NCI-H446 (cell line): ENCODE data around the gene STON2.
A peak's percentile ranks its signal among the peaks of the same experiment; 100 is the strongest.

Experiments used
- DNase-seq, 2 experiments: peaks; one replicate each; lab custom pipeline; 2025; lab: John Stamatoyannopoulos, UW

STON2 gene

DNA sequence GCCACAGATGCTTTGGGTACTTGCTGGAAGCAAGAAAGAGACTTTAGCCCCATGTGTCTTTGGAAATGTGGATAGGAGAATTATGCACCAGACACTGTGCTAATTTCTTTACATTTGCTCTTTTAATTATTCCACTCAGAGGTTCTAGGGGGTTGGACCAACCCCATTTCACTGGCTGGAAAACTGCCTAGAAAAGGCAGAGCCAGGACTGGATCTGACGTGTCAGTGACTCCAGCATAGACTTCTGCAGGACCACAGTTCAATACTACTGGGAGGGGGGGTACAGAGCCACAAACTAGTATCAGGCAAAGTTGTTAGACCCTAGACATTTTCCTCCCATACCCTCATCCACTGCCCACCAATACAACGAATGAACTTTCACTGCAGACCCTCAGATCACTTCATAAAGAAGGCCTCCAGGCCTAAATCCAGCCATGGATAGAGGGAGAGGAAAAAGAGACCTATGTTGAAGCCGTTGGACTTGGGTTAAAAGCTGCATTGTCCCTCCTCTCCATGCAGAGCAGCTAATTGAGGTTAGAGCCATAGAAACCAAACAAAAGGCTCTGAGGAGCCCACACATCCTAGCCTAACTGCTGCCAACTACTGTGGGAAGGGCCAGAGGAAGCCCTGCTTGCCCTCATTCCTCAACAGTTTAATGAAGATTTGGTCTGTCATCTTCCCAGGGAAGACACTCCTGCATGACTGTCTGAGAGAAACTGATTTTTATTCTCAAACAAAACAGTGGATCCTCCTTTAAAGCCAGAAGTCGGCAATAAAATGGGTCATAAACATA lies 68.7 kb downstream of the STON2 start:
- DNase-seq: no peak

DNA sequence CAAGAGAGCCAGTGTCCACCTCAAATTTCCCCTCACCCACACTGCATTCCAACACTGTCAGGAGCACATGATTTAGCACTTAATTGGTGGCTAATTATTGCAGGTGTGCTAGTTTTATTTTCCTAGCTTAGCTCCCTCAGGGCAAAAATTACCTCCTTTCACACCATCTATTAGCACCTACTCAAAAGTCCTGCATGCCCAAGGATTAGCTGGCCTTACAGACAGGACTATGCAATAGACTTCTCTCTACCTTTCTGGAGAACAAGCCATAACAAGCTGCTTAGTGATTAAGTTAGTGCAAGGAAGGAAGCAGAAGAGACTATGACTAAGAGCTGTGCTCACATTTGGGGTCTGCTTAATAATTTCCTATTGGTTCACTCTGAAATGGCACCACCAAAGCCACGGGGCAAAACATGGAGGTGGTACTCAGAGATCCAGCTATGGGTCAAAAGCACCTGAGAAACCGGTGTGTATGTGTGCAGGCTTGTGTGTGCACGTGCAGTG lies 69.5 kb downstream of the STON2 start:
- DNase-seq: no peak

DNA sequence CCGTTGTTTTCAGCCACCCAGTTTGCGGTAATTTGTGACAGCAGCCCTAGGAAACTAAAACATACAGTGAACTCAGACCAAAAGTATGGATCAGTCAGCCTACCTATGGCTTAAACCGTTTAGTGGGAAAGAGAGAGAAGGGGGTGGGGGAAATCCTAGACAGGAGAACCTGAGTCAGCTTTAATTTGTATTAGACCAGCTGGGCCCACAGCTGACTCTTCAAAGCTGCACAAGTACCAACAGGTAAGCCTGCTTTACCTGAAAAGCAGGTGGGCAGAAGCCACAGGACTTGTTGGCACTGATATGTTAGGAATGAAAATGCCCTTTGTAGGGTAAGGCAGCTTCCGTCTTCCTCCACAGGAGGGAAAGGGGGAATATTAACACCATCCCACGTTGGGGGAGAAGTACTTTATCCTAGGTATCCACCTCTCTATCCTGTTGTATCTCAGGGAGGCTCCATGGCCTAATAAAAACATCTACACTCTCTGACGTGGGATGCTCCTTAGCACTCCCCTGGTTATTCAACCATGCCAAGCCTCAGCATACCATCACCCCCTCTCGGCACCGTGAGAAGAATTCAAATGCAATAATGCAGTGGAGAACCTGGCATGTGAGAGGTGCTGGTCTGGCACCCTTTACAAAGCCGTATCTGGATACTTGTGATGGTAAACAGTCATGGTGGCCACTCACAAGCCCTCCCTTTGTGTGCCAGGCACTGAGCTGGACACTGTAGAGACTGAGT lies 70.3 kb downstream of the STON2 start:
- no peak for DNase-seq

DNA sequence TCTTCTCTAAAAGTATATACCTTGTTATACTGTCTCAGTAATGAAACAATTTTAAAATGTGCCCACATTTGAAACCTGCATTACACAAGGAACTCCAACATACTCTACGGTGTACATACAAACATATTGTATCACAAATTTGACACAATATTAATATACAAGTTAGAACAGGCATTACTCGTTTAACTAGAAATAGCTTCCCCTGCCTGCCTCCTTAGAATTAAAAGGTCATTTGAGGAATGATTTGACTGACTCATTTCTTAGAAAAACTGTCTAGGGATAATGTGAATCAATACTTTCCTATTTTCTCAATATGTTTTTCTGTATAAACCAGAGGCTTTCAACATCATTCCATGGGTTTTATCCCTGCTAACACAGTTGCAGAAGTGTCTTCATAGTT lies 73.7 kb downstream of the STON2 start:
- no peak for DNase-seq

DNA sequence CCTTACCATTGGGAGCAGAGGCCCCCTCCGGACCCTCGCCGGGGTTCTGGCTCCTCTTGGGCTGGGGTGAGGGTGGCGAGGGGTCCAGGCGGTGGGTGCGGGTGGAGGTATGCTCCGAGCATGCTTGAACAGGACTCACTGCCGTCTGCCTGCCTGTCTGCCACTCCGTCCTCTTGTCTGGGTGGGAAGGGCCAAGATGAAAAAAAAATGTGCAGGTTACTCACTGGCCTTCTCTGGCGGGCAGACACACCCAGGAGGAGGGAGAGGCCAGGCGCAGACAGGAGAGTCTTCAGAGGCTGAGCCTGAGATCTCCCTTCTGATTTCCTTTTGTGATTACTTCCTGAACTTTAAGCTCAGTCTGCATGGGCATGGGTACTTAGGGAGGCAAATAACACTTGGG lies 76.1 kb downstream of the STON2 start:
- DNase-seq: no peak

DNA sequence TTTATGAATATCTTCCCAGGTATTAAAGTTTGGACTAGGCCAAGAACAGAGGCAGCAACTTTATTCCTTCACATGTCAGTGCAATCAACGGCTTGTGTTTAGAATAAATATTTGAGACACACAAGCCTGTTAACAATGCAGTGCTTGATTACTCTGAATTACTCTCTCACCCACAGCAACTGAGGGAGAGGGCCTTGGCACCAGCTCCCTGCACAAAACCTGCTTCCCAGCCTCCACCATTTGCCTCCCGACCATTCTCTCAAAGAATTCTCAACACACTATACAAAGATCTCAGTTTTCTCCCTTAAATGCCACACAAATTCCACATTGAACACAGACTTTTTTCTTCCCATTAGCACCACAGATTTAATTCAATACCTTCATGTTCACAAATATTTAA lies 77.0 kb downstream of the STON2 start:
- no peak for DNase-seq

DNA sequence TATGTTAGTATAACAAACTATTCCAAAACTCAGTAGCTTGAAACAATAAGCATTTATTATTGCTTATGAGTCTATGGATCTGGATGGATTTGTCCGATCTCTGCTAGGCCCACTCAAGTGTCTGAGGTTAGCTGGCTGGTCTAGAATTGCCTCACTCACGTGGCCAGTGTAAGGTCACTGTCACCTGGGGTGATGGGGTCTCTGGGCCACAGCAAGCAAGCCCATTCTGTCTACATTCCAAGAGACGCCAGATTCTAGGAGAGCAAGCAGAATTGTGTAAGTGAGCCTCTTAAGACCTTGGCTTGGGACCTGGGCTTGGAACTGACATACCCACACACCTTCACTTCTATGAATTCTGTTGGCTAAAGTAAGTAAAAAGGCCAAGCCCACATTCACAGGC lies 80.2 kb downstream of the STON2 start:
- no peak for DNase-seq

DNA sequence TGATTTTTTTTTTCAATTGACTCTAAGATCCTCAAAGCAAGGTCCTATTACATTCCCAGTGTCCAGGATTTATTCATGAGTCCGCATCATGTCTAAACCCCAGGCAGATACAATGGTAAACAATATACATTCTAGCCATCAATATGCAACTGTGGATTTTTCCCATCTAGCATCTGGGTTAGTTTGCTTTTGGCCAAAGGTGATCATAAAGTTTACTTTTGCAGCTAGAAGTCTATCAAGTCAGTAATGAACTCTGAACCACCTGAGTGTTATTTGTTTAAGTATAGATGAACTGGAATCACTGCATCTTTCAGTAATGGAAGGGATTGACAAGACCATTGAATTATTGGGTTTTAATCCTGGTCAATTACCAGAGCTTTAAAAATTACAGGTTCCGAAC lies 80.8 kb downstream of the STON2 start:
- DNase-seq: no peak

DNA sequence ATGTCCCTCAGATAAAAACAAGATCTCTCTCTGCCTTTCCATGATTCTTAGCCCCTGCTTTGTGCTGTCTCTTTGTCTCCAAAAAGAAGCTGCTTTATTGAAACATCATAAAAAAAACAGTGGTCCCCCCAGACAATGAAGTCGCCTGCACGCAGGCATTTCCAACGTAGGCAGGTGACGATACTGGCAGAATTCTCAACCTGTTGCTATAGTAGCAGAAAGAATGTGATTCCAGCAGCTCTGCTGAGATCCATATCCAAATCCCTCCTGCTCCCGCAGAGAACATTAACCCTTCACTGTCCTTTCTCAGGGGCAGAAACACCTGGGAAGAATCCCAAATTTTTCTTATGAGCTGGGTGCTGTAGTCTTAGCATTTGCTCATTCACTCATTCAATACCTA lies 84.8 kb downstream of the STON2 start:
- DNase-seq: no peak

DNA sequence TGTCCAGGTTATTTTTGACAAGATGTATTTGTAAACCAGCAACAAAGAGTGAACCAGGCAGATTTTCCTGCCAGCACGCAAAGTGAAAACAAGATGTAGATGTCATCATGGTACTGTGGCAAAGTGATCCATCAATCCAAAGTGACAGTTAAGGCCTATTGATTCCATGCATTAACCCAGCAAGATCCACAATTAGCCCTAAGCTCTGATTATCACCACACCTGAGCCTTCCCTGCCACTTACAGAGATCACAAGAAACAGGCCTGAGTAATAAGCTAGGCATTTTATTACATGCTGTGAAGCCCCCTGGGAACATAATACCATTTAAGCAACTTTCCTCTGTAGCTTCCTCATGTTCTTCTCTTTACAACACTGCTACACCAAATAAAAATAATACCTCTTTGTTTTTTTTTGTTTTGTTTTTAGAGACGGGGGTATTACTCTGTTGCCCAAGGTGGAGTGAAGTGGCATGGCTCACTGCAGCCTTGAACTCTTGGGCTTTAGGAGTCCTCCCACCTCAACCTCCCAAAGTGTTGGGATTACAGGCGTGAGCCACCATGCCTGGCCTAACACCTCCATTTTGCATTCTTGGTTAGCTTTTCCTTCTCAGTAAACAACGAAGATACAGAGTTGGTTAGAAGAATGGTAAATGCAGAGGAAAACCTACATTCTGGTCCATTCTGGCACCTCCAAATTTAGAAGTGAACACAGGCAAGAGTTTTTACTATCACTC lies 85.5 kb downstream of the STON2 start:
- DNase-seq: no peak

DNA sequence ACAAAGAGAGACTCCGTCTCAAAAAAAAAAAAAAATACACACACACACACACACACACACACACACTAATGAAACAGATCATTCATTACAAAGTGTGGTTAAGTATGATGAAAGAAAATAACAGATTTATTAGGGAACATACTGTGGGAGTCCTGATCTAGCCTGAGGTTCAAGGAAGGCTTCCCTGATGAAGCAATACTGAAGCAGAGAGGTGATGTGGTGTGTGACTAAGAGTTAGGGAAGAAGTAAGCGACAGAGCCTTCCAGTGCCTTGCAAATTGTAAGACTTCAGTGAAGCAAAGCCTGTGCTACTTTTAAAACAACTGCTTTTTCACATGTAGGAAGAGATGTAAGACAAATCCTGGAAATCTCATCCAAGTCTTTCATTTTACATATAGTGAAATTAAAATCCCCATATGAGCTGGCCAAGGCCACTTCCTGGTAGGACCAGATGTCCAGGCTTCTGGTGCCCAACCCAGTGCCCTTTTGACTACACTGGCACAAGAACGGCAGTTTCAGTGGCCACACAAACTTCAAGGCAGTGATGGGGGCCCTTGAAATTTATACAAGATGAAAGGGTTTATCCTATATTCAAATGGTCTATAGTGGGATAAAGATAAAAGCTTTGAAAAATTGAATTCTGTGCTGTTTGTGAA lies 86.2 kb downstream of the STON2 start:
- no peak for DNase-seq

DNA sequence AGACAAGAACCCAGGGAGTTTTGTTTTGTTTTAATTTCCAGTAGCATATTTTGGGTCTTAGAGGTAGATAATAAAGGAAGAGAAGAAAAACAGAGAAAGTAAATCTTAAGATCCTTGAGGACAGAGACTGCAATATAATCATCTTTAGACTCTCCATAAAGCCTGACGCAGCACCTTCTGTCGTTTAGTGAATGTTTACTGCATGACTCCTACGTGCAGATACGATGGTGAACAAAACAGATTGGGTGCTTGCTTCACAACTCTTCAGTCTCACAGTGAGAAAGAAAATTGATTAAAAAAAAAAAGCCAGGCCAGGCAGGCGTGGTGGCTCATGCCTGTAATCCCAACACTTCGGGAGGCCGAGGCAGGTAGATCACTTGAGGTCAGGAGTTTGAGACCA lies 86.9 kb downstream of the STON2 start:
- no peak for DNase-seq

DNA sequence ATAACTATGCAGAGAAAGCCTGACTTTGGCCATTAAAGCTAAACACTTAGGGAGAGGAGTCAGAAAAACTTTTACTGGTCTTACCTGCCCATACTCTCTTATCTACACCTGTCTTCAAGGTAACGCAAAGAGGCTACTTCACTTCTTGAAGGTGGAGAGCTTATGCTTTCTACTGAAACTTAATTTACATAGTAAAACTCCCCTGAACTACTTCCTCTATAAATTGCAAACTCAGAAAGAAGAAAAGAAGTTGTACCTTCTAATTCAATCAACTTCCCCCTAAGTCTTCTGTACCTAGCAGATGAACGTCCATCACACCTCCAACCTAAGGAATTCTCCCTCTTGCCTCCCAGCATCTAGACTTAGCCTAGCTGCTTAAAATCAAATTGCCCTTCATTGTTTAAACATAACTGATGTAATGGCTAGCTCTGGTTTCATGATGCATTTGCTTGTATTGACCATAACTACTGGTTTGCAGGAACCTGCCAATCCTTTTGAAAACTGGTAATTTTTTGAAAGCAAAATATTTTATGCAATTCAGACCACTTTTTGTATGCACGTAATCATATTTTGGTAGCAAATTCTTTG lies 87.7 kb downstream of the STON2 start:
- DNase-seq: no peak

DNA sequence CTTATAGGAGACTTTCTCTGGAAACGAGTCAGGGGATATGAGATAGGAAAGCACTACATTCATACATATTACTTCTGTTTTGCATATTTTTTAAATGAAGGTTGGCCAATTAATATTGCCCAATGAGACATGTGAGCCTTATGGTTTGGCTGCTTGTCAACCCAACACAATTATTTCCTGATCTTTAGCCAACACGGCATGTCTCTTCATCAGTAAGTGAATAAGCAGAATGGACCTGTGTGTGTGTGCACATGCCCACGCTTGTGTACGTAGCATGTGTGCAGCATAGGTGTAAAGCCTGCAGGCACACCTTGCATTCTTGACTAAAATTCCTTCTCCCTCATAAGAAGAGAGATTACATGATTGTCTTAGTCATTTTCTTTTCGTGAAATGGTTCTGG lies 88.3 kb downstream of the STON2 start:
- DNase-seq: peak in 1 of 2 experiments; percentile 53

DNA sequence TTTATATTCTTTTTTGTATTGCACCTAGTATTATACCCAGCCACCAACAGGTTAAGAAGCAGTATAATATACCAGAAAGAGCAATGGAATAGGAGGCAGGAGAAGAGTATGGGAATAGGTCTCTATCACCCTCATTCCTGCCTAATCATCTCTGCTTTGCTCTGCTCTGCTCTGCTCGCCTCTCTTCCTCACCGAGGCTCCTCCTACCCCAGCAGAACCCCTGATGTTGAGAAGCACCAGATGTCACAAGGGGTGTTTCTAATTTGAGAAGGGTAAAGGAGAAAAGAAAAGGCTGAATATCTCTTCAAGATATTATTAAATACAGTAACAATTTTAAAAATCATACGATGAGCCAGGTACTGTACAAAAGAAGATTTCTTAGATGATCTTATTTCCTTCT lies 89.0 kb downstream of the STON2 start:
- DNase-seq: no peak

DNA sequence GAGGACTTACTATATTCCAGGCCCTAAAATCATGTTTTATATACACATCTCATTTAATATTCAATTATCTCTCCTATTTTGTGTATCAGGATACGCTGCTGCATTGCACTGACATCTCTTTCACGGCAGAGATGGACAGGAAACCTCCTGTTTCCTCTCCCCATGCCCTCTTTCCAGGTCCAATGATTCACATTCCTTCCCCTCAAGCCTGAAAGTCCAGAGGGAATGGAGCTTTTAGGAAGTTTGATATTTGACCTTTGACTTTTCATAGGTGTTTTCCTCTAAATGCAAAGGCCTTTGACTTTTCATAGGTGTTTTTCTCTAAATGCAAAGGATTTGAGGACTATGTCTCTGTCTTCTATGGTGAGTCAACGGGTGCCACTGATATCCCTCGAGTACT lies 89.5 kb downstream of the STON2 start:
- DNase-seq: no peak

DNA sequence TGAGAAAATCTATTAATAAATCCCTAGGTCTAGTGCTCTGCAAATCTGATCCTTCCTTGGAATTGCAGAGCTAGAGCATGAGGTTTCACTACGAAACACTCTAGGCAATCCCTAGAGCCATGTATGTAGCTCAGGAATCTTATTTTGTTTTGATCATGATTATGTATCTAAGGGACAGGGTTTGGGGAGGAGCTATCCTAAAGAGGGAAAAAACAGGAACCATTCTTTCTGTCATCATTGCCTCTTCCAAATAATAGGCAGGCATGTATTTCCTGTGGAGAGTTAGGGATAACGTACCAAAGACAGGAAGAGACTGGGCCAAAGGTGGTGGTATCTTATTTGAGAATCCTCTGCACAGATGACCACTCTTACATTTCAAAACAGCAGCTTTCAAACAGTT lies 90.6 kb downstream of the STON2 start:
- no peak for DNase-seq

DNA sequence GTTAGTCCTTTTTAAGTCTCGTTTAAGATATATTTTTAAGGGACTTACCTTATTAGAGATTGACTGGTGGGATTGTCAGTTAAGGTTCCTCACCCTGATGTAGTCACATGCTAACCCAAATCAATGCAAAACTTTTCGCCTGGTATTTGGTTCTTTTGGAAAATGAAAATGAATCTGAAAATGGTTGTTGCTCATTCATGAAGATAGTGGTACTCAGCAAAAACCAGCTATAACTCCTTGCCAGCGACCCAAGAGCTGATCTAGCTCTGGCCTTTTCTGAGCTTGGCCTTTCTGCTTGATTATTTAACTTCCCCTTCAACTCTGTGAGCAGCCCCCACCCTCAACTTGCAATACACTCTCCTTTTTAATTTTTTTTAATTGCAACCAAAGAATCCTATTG lies 94.4 kb downstream of the STON2 start:
- DNase-seq: no peak

DNA sequence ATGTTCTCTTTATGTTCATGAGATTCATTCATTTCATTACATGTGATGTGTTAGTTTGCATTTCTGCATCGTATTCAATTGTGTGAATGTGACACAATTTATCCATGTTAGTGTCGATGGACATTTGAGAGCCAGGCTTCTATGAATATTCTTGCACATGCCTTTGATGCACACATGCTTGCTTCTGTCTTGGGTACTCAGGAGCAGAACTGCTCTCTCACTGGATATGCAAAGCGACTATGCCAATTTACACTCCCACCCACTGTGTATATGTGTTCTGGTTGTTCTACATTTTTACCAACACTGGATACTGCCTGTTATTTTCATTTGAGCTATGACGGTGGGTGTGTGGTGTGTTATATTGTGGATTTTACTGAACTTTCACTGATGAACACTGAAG lies 95.1 kb downstream of the STON2 start:
- DNase-seq: no peak

DNA sequence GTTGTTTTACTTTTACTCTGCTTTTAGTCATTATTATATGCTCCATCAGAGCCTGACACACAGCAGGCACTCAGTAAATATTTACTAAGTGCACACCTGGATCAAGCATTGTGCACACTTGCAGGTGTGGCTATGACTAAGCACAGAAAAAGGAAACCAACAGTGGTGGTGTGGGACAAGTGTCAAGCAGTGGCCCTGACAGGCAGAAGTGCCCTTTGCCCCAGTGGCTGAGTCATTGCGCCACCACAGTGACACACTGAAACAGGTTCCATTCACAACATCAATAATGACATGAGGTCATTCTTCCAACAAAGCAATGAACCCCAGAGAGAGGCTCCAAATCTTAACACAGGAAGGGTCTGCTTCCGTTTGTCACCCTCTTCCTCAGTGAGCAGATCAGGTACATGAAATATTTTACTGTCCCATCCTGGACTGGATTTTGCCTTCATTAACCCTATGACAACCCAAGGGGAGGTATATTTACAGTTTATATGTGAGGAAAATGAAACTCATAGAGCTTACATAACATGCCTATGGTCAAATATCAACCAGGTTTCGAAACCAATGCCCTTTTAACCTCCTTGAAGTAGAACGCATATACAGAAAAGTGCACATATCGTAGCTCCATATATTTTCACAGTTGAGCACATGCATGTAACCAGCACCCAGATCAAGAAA lies 96.7 kb downstream of the STON2 start:
- DNase-seq: no peak

DNA sequence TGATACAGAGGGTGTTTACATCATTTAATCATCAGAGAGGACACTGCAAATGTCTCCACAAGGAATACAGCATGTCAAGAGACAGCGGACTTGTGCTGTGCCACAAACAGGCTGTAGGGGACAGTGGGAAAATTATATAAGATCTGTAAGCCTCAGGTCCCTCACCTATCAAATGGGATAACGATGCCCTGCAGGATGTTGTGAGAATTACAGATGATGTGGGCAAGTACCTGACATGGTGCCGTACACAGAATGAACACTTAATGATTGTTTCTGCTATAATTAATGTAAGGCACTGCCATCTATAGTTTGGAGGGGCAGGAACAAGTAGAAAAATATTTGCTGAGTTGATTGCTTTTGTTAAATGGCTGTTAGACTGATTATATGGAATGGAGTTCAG lies 97.5 kb downstream of the STON2 start:
- DNase-seq: no peak
